ENCODE results near the gene ZNF655. TPM values are rescaled to one million over a fixed set of nuclear protein-coding genes. Genes with fewer than 3 reads are reported as not detected.
A peak's percentile ranks its signal among the peaks of the same experiment; 100 is the strongest.
"Not testable (repeated sequence)": the region's sequence is repeated elsewhere in the genome, so short reads cannot be mapped to it uniquely, and the experiment has no call there.

ZNF655 gene
- total RNA-seq, 6 donors from 2014 or later = 57.3 to 202 (median 137) TPM

DNA sequence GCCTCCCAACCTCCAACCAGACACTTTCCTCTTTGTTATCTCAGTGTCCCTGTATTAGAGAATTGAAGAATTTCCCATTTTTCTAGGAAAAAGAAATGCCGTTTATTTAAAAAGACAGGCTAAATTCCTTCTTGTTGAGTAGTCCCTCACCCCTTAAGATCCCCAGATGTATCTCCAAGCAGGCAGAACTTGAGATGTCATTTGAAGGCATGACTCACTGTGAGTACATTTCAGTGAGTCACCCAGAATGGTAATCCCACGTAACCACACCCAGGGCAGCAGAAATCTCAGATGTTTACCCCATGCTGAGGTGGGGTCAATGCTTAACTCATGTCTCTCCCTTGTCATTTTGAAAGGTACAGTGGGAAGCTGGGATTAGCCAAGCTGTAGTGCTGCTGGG, 4.4 kb downstream of the ZNF655 start:
- Histone ChIP-seq H3K36me3 (peaks cover 21 to 73% (median 55%) of the 10 kb centered on the region in 4 donors), H3K27me3 (no peaks in the 10 kb centered on the region), H3K27ac (peak overlapping the region in 2 of 4 donors; percentile 35 to 57), H3K4me3 (no peak overlapping the region), H3K4me1 (peaks cover 14 to 30% (median 20%) of the 10 kb centered on the region in 4 donors), H3K9me3 (no peaks in the 10 kb centered on the region)
- WGBS, 2 donors = 46 to 55% methylated on average over 2 of the region's 2 CpGs
- ATAC-seq (ENCODE audit: low FRiP score in 2 of 2) = peak in 1 of 2 donors; percentile 56
- peak; percentile 13 to 38 for TF ChIP-seq POLR2AphosphoS5 (IDR thresholded peaks at IDR 0.05)
- no peak for TF ChIP-seq EP300 (IDR thresholded peaks at IDR 0.05)
- DNase-seq = no peak

DNA sequence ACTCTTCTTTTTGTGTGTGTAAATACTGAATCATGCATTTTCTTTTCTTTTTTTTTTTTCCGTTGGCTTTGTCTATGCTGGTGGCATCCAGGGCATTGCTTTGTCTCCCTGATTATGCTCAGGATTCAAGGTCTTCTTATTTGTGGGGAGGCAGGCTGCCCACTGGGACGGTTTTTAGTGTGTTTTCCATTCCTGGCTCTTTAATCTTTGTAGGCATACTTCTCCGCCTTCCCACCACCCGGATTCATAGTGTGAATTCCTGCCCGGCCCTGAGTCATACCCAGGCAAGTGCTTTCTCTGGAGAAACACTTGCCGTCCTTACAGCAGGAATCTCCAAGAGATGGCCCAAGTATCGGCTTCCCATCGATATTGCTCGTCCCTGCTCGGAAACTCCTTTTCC, 5.2 kb downstream of the ZNF655 start:
- WGBS, 2 donors = 87 to 93% methylated on average over 10 of the region's 10 CpGs
- Histone ChIP-seq H3K27me3 (no peaks in the 10 kb centered on the region), H3K4me1 (peaks cover 14 to 29% (median 20%) of the 10 kb centered on the region in 4 donors), H3K9me3 (no peaks in the 10 kb centered on the region), H3K36me3 (peaks cover 21 to 74% (median 57%) of the 10 kb centered on the region in 4 donors), H3K4me3 (no peak overlapping the region), H3K27ac (peak overlapping the region in 1 of 4 donors; percentile 35)
- DNase-seq (no peak), ATAC-seq (ENCODE audit: low FRiP score in 2 of 2) (no peak)
- no peak for TF ChIP-seq EP300 (IDR thresholded peaks at IDR 0.05)
- no peak for TF ChIP-seq POLR2AphosphoS5 (IDR thresholded peaks at IDR 0.05)
- TF ChIP-seq POLR2A (IDR thresholded peaks at IDR 0.05) = no peak
- TF ChIP-seq, protein P1, sequence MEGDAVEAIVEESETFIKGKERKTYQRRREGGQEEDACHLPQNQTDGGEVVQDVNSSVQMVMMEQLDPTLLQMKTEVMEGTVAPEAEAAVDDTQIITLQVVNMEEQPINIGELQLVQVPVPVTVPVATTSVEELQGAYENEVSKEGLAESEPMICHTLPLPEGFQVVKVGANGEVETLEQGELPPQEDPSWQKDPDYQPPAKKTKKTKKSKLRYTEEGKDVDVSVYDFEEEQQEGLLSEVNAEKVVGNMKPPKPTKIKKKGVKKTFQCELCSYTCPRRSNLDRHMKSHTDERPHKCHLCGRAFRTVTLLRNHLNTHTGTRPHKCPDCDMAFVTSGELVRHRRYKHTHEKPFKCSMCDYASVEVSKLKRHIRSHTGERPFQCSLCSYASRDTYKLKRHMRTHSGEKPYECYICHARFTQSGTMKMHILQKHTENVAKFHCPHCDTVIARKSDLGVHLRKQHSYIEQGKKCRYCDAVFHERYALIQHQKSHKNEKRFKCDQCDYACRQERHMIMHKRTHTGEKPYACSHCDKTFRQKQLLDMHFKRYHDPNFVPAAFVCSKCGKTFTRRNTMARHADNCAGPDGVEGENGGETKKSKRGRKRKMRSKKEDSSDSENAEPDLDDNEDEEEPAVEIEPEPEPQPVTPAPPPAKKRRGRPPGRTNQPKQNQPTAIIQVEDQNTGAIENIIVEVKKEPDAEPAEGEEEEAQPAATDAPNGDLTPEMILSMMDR (IDR thresholded peaks at IDR 0.05) = no peak

DNA sequence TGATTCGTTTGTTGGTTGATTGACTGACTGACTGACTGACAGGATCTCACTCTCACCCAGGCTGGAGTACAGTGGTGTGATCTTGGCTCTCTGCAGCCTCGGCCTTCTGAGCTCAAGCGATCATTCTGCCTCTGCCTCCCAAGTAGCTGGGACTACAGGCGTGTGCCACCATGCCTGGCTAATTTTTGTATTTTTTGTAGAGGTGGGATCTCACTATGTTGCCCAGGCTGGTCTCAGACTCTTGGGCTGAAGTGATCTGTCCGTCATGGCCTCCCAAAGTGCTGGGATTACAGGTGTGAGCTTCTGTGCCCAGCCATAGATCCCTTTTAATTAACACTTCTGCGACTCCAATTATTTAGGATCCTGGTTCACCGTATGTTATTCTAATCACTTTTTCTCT, 10.3 kb downstream of the ZNF655 start:
- not testable (repeated sequence) for DNase-seq; H3K4me3 ChIP-seq; H3K27ac ChIP-seq; H3K4me1 ChIP-seq; H3K9me3 ChIP-seq; H3K27me3 ChIP-seq; ATAC-seq (ENCODE audit: low FRiP score in 2 of 2)
- H3K36me3 ChIP-seq = peaks cover 12 to 83% (median 40%) of the 10 kb centered on the region in 4 donors
- WGBS, 2 donors = 96 to 99% methylated on average over 5 to 7 of the region's 7 CpGs

DNA sequence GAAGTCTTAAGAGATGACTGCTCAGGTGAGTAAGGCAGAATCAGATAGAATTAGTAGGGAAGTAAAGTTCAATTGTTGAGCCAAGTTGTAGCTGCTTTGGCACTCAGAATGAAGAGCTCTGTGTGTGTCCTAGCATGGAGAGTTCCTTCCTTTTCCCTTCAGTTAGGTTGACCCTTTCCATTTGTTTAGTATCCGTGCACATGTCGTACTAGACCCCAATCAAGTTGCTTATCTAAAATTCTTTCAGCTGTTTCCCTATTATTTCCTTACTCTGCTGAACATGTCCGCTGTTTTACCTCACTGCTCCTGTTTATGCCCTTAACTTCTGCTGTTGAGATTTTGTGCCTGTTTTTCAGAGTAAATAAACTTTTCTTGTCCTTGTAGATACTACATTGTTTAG, 13.3 kb downstream of the ZNF655 start:
- peak overlapping the region in 2 of 4 donors; percentile 46 to 60 for H3K27ac ChIP-seq
- no peaks in the 10 kb centered on the region for H3K27me3 ChIP-seq
- H3K36me3 ChIP-seq = peaks cover 5 to 59% (median 17%) of the 10 kb centered on the region in 4 donors
- 72 to 79% methylated on average over 3 of the region's 3 CpGs for WGBS, 2 donors
- ATAC-seq (ENCODE audit: low FRiP score in 2 of 2) = no peak
- H3K4me1 ChIP-seq = peaks cover 3 to 10% (median 5%) of the 10 kb centered on the region in 4 donors
- DNase-seq = no peak
- no peaks in the 10 kb centered on the region for H3K9me3 ChIP-seq
- H3K4me3 ChIP-seq = no peak overlapping the region
- TF ChIP-seq, protein P1 (IDR thresholded peaks at IDR 0.05) = no peak
- TF ChIP-seq EP300 (IDR thresholded peaks at IDR 0.05) (no peak), POLR2AphosphoS5 (IDR thresholded peaks at IDR 0.05) (no peak), POLR2A (IDR thresholded peaks at IDR 0.05) (no peak)

DNA sequence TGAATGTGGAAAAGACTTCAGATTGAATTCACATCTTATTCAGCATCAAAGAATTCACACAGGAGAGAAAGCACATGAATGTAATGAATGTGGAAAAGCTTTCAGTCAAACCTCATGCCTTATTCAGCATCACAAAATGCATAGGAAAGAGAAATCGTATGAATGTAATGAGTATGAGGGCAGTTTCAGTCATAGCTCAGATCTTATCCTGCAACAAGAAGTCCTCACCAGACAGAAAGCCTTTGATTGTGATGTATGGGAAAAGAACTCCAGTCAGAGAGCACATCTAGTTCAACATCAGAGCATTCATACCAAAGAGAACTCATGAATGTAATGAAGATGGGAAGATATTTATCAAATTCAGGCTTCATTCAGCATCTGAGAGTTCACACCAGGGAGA, 14.8 kb downstream of the ZNF655 start:
- peak overlapping the region in 1 of 4 donors; percentile 46 for H3K27ac ChIP-seq
- WGBS, 2 donors = 87 to 96% methylated on average over 1 of the region's 1 CpG
- peaks cover 3 to 12% (median 7%) of the 10 kb centered on the region in 4 donors for H3K4me1 ChIP-seq
- H3K4me3 ChIP-seq = no peak overlapping the region
- TF ChIP-seq POLR2A (IDR thresholded peaks at IDR 0.05) = no peak
- DNase-seq = no peak
- no peak for ATAC-seq (ENCODE audit: low FRiP score in 2 of 2)
- H3K9me3 ChIP-seq = no peaks in the 10 kb centered on the region
- H3K36me3 ChIP-seq = peaks cover 5 to 51% (median 14%) of the 10 kb centered on the region in 4 donors
- no peaks in the 10 kb centered on the region for H3K27me3 ChIP-seq

DNA sequence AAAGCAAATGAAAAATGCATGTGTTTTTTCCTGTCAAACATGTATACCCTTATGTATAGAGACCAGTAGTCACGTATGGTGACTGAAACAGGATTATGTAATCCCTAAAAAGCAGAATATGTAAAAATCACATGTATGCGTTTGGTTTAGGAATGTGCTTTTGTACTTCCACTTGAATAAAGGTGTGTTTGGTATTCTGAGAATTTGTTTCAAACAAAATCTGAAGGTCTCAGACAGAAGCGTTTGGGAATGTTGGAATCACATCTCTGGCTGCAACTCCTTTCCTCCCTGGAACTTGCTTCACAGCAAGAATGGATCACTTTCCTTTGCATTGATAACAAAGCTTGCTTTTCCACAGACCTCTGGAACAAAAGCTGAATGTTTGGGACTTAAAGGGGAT, 17.8 kb downstream of the ZNF655 start:
- WGBS, 2 donors = 53 to 63% methylated on average over 3 of the region's 3 CpGs
- TF ChIP-seq, protein P1 (IDR thresholded peaks at IDR 0.05) = no peak
- TF ChIP-seq EP300 (IDR thresholded peaks at IDR 0.05) = no peak
- no peaks in the 10 kb centered on the region for H3K27me3 ChIP-seq
- H3K9me3 ChIP-seq = no peaks in the 10 kb centered on the region
- H3K27ac ChIP-seq = peak overlapping the region in 2 of 4 donors; percentile 17 to 45
- H3K4me3 ChIP-seq = no peak overlapping the region
- ATAC-seq (ENCODE audit: low FRiP score in 2 of 2) (no peak), DNase-seq (no peak)
- H3K4me1 ChIP-seq = peaks cover 5 to 28% (median 14%) of the 10 kb centered on the region in 4 donors
- H3K36me3 ChIP-seq = peaks cover 5 to 31% (median 7%) of the 10 kb centered on the region in 4 donors
